Adrenal gland (tissue), 12 donors: Measurements from ENCODE around the gene UCP3. TPM values are rescaled to one million over a fixed set of nuclear protein-coding genes. Genes with fewer than 3 reads are reported as not detected.
A peak's percentile ranks its signal among the peaks of the same experiment; 100 is the strongest.
"Not testable (repeated sequence)": the region's sequence is repeated elsewhere in the genome, so short reads cannot be mapped to it uniquely, and the experiment has no call there.

Experiments used
- DNase-seq, 7 donors: peaks; one replicate each; pipeline ENCODE4 v3.0.0-alpha.2; 2019 to 2020
- H3K27ac ChIP-seq, 5 donors: fragments of 200-600 bp; sonication (generic) in 4 of 5; 1 replicate in 3 of 5; 2 replicates in 2 of 5; pipeline versions ENCODE4 v1.5.1 to v1.8.0; 2016 to 2020; ENCODE audit warnings: mild to moderate bottlenecking in 1 of 5
- H3K27me3 ChIP-seq: fragments of 200-600 bp; 2 replicates; pipeline ENCODE4 v1.8.0; 2021
- H3K36me3 ChIP-seq, 2 donors: fragments of 200-600 bp; replicated peaks in 1 of 2; 1 replicate in 1 of 2; 2 replicates in 1 of 2; pipeline versions ENCODE4 v1.5.1 to v1.8.0; 2018 to 2022
- H3K4me1 ChIP-seq, 2 donors: fragments of 200-600 bp; replicated peaks in 1 of 2; 1 replicate in 1 of 2; 2 replicates in 1 of 2; pipeline versions ENCODE4 v1.5.1 to v1.8.0; 2018 to 2021
- H3K4me3 ChIP-seq, 4 donors: fragments of 200-600 bp; sonication (generic) in 3 of 4; one replicate each; pipeline ENCODE4 v1.5.1; 2016 to 2018
- H3K9me3 ChIP-seq, 3 donors: fragments of 200-600 bp; sonication (generic) in 1 of 3; replicated peaks in 1 of 3; 1 replicate in 2 of 3; 2 replicates in 1 of 3; pipeline versions ENCODE4 v1.5.1 to v1.8.0; 2016 to 2021
- POLR2A ChIP-seq, 2 donors: fragments of 450-650 bp; IDR thresholded peaks; one replicate each; pipeline ENCODE4 v1.6.1; 2017; ENCODE audit warnings: antibody characterized with exemption in 2 of 2, mild to moderate bottlenecking in 2 of 2, moderate library complexity in 1 of 2
- WGBS, 4 donors: extraction: QIAGEN DNeasy Blood & Tissue Kit in 2 of 4; methylation state at CpG; one replicate each; pipeline versions ENCODE4 v1.1.5 to v1.1.7; 2013 to 2017; 5-methylcytosine and 5-hydroxymethylcytosine counted together
- intact Hi-C, 2 donors: fragments of 100-400 bp; cut with DNase I; formaldehyde crosslinking; loops; one replicate each; pipeline versions ENCODE4 v1.14.1 to v1.15.0; 2022 to 2023
- polyA plus RNA-seq, 3 donors: library from polyadenylated mRNA; stranded (reverse); fragments of 200-250 nt in 2 of 3; fragments of 350-450 nt in 1 of 3; fragmentation: Illumina TruSeq in 1 of 3; extraction: RNeasy Lipid Tissue Mini Kit (QIAGEN cat#74804) in 1 of 3; gene quantifications; one replicate each; pipeline ENCODE4 v1.2.3, GENCODE V29; 2013 to 2014
- total RNA-seq, 9 donors: library from RNA; depleted of rRNA in 4 of 9; stranded (reverse); fragments of >200 nt in 4 of 9; fragments of 120-200 nt in 1 of 9; fragmentation: NEBNext Ultra II Directional in 1 of 9; extraction: Animal tissue kit (Norgen Biotek cat#: 25700) in 1 of 9; gene quantifications; one replicate each; pipeline versions ENCODE4 v1.1.0 to v1.2.4, GENCODE V29; 2013 to 2023
- TF ChIP-seq, protein P1 (sequence below), 6 experiments: fragments of 450-650 bp in 4 of 6; fragments of 200-600 bp in 2 of 6; sonication (generic) in 1 of 6; IDR thresholded peaks; 1 replicate in 5 of 6; 2 replicates in 1 of 6; pipeline versions ENCODE4 v1.5.1 to v1.8.0; 2016 to 2021; ENCODE audit warnings: antibody characterized with exemption in 6 of 6, mild to moderate bottlenecking in 2 of 6, moderate library complexity in 1 of 6
- donor health status: healthy with polysubstance abuse.
- donor health status: Bipolar disorder and iron deficiency.
- donor health status: DM: yes; HTN: yes; CAD: no.
- donor health status: DM: no; HTN: no; CAD: no.
- donor health status: DM: no; HTN: no; CAD: no.
- donor health status: DM: yes; HTN: yes; CAD: no.

The UCP3 gene
- total and polyA plus RNA-seq, 12 donors: 0.36 to 6.3 (median 1.4) TPM

- no peaks in the 10 kb centered on the region for H3K9me3 ChIP-seq
- DNase-seq: no peak
- no peaks in the 10 kb centered on the region for H3K36me3 ChIP-seq
- no peaks in the 10 kb centered on the region for H3K4me1 ChIP-seq
- no peak overlapping the region for H3K4me3 ChIP-seq
- intact Hi-C loops: no loop called here
- H3K27ac ChIP-seq: no peak overlapping the region
- no peak for TF ChIP-seq POLR2A (IDR thresholded peaks at IDR 0.05)
- TF ChIP-seq, protein P1, sequence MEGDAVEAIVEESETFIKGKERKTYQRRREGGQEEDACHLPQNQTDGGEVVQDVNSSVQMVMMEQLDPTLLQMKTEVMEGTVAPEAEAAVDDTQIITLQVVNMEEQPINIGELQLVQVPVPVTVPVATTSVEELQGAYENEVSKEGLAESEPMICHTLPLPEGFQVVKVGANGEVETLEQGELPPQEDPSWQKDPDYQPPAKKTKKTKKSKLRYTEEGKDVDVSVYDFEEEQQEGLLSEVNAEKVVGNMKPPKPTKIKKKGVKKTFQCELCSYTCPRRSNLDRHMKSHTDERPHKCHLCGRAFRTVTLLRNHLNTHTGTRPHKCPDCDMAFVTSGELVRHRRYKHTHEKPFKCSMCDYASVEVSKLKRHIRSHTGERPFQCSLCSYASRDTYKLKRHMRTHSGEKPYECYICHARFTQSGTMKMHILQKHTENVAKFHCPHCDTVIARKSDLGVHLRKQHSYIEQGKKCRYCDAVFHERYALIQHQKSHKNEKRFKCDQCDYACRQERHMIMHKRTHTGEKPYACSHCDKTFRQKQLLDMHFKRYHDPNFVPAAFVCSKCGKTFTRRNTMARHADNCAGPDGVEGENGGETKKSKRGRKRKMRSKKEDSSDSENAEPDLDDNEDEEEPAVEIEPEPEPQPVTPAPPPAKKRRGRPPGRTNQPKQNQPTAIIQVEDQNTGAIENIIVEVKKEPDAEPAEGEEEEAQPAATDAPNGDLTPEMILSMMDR (IDR thresholded peaks at IDR 0.05): no peak
- 80 to 89% (median 85%) methylated on average over 6 of the region's 6 CpGs for WGBS, 4 donors
- no peaks in the 10 kb centered on the region for H3K27me3 ChIP-seq
These were observed 17.3 kb downstream of the UCP3 start for GRCh38 chr11:73991471-73992006.

- no peak for TF ChIP-seq POLR2A (IDR thresholded peaks at IDR 0.05)
- TF ChIP-seq, protein P1 (IDR thresholded peaks at IDR 0.05): no peak
- 76 to 89% (median 78%) methylated on average over 2 of the region's 2 CpGs for WGBS, 4 donors
These were observed 18.2 kb downstream of the UCP3 start for GRCh38 chr11:73990730-73991129.

GRCh38 chr11:73989156-73989555 is 19.7 kb downstream of the UCP3 start:
- Histone ChIP-seq H3K36me3 (no peaks in the 10 kb centered on the region), H3K9me3 (no peaks in the 10 kb centered on the region), H3K4me1 (no peaks in the 10 kb centered on the region), H3K4me3 (no peak overlapping the region), H3K27ac (no peak overlapping the region), H3K27me3 (no peaks in the 10 kb centered on the region)
- no peak for DNase-seq
- WGBS, 4 donors: 85 to 94% (median 91%) methylated on average over 6 of the region's 6 CpGs
- TF ChIP-seq POLR2A (IDR thresholded peaks at IDR 0.05): no peak
- TF ChIP-seq, protein P1 (IDR thresholded peaks at IDR 0.05): peak in 2 of 6 experiments; percentile 11 to 22
- intact Hi-C loops: no loop called here

More at GRCh38 chr11:73990730-73991129, 18.2 kb downstream of the UCP3 start:
- Histone ChIP-seq H3K4me1 (no peaks in the 10 kb centered on the region), H3K9me3 (no peaks in the 10 kb centered on the region), H3K4me3 (no peak overlapping the region), H3K27ac (no peak overlapping the region), H3K27me3 (no peaks in the 10 kb centered on the region), H3K36me3 (no peaks in the 10 kb centered on the region)
- DNase-seq: no peak
- intact Hi-C loops: no loop called here

GRCh38 chr11:73988227-73988626 is 20.7 kb downstream of the UCP3 start:
- intact Hi-C loops: no loop called here
- DNase-seq: no peak
- Histone ChIP-seq H3K4me1 (peaks cover 0 to 4% of the 10 kb centered on the region in 2 donors), H3K4me3 (no peak overlapping the region), H3K27me3 (no peaks in the 10 kb centered on the region), H3K27ac (no peak overlapping the region), H3K36me3 (no peaks in the 10 kb centered on the region), H3K9me3 (no peaks in the 10 kb centered on the region)
- WGBS, 4 donors: 70 to 88% (median 76%) methylated on average over 7 of the region's 7 CpGs
- TF ChIP-seq, protein P1 (IDR thresholded peaks at IDR 0.05): no peak
- TF ChIP-seq POLR2A (IDR thresholded peaks at IDR 0.05): no peak

DNA sequence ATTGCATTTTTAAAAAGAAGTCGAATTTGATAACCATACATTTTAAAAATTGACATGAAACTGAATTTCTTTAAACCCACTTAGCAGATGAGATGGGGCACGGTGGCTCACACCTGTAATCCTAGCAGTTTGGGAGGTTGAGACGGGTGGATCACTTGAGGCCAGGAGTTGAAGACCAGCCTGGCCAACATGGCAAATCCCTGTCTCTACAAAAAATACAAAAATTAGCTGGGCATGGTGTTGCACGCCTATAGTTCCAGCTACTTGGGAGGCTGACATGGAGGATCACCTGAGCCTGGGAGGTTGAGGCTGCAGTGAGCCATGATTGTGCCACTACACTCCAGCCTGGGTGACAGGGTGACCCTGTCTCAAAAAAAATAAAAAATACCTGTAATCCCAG is 23.2 kb downstream of the UCP3 start:
- H3K36me3 ChIP-seq, intact Hi-C loops, H3K4me3 ChIP-seq, H3K27ac ChIP-seq, DNase-seq, H3K27me3 ChIP-seq, H3K9me3 ChIP-seq, H3K4me1 ChIP-seq: not testable (repeated sequence)
- WGBS, 4 donors: 87 to 94% (median 92%) methylated on average over 4 of the region's 4 CpGs
